PC-3 (cell line): Measurements from ENCODE around the gene MAPKAP1. TPM values are rescaled to one million over a fixed set of nuclear protein-coding genes. Genes with fewer than 3 reads are reported as not detected.

Experiments
- ATAC-seq: fragments of 200-7000 bp; cut with Tn5 transposase; 2 replicates; pipeline ENCODE4 v1.9.1; 2020; ENCODE audit warnings: mild to moderate bottlenecking, moderate library complexity
- BruUV-seq: library from RNA; stranded (reverse); fragments of 400-500 nt; replicated peaks from 2 replicates; lab custom pipeline; 2021; lab: Mats Ljungman, UMichigan
- CTCF ChIA-PET: fragments of 300-600 bp; sonication (Branson Sonifier 250); formaldehyde crosslinking; loops from one replicate; lab custom pipeline; 2022; ENCODE audit warnings: antibody characterized with exemption; lab: Charles Lee
- POLR2A ChIA-PET: fragments of 300-600 bp; sonication (Branson Sonifier 250); formaldehyde crosslinking; loops from one replicate; lab custom pipeline; 2022; ENCODE audit warnings: antibody characterized with exemption; ENCODE audit not compliant: unreplicated experiment; lab: Charles Lee
- DNase-seq: peaks from one replicate; pipeline ENCODE4 v3.0.0-alpha.2; 2015
- H2AFZ ChIP-seq: fragments of 300-600 bp; sonication (generic); 2 replicates; pipeline ENCODE4 v1.6.0; 2016; ENCODE audit warnings: antibody characterized with exemption, low read length
- H3F3A ChIP-seq: fragments of 300-600 bp; sonication (generic); one replicate; pipeline ENCODE4 v1.6.0; 2017; ENCODE audit warnings: antibody characterized with exemption, low read length, control low read depth, mild to moderate bottlenecking; ENCODE audit not compliant: unreplicated experiment
- H3K27ac ChIP-seq: fragments of 300-600 bp; sonication (generic); 2 replicates; pipeline ENCODE4 v1.5.1; 2016; ENCODE audit warnings: mild to moderate bottlenecking, low read length
- H3K27me3 ChIP-seq: fragments of 300-600 bp; sonication (generic); 2 replicates; pipeline ENCODE4 v1.6.1; 2016; ENCODE audit warnings: low read length, mixed read lengths
- H3K36me3 ChIP-seq: fragments of 300-600 bp; sonication (generic); 2 replicates; pipeline ENCODE4 v1.6.1; 2016; ENCODE audit warnings: low read depth, mixed run types, low read length, mixed read lengths
- H3K4me1 ChIP-seq: fragments of 300-600 bp; sonication (generic); 2 replicates; pipeline ENCODE4 v1.5.1; 2016; ENCODE audit warnings: low read length; ENCODE audit not compliant: insufficient read depth
- H3K4me2 ChIP-seq: fragments of 300-600 bp; sonication (generic); 2 replicates; pipeline ENCODE4 v1.6.0; 2016; ENCODE audit warnings: low read length
- H3K4me3 ChIP-seq: fragments of 300-600 bp; sonication (generic); 2 replicates; pipeline ENCODE4 v1.5.1; 2016; ENCODE audit warnings: mild to moderate bottlenecking, low read length, mixed read lengths
- H3K79me2 ChIP-seq: fragments of 300-600 bp; sonication (generic); 2 replicates; pipeline ENCODE4 v1.6.1; 2017; ENCODE audit warnings: low read length, mixed read lengths
- H3K9ac ChIP-seq: fragments of 300-600 bp; sonication (generic); 2 replicates; pipeline ENCODE4 v1.6.0; 2016; ENCODE audit warnings: mild to moderate bottlenecking, low read length
- H3K9me2 ChIP-seq: fragments of 300-600 bp; sonication (generic); replicated peaks from 2 replicates; pipeline ENCODE4 v1.6.1; 2016; ENCODE audit warnings: mixed run types, low read length, mixed read lengths
- H3K9me3 ChIP-seq: fragments of 300-600 bp; sonication (generic); 2 replicates; pipeline ENCODE4 v1.6.1; 2016; ENCODE audit warnings: low read length, mixed read lengths
- H4K20me1 ChIP-seq: fragments of 300-600 bp; sonication (generic); 2 replicates; pipeline ENCODE4 v1.6.1; 2016; ENCODE audit warnings: low read length, mixed read lengths
- EZH2 ChIP-seq: fragments of 300-600 bp; sonication (generic); IDR thresholded peaks from one replicate; pipeline ENCODE4 v1.6.1; 2017; ENCODE audit warnings: antibody characterized with exemption, mild to moderate bottlenecking, low read length; ENCODE audit not compliant: unreplicated experiment
- EZH2phosphoT487 ChIP-seq: fragments of 300-600 bp; sonication (generic); IDR thresholded peaks from 2 replicates; pipeline ENCODE4 v1.6.1; 2018; ENCODE audit warnings: mild to moderate bottlenecking, antibody characterized with exemption, low read length, borderline replicate concordance
- intact Hi-C: fragments of 100-400 bp; cut with micrococcal nuclease; formaldehyde crosslinking; loops from 2 replicates; pipeline ENCODE4 v1.9.0; 2023
- total RNA-seq: library from RNA; depleted of rRNA; stranded (reverse); fragments of >200 nt; gene quantifications from 2 replicates; pipeline ENCODE4 v1.2.3, GENCODE V29; 2014
- TF ChIP-seq, protein P1 (sequence below): fragments of 300-600 bp; sonication (generic); conservative IDR thresholded peaks from 2 replicates; pipeline ENCODE4 v1.5.1; 2017; ENCODE audit warnings: antibody characterized with exemption, low read depth, mild to moderate bottlenecking, low read length

MAPKAP1 gene
- total RNA-seq, 1 experiment from 2014 or later = 128 TPM

DNA sequence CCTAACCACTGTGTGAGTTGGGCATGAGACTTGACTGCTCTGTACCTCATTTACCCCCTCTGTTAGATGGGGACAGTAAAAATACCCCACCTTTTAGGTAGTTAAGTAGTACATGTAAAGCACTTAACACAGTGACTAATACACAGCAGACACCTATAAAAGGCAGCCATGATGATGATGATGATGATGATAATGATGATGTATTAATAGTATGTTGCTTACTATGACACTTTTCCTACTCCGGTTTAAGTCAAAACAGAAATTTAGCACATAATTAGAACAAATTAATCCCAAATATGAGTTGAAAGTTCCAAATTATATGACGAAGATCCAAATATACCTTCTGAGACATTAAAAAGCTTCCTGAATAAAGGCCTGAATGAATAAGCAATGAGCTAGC, 223.3 kb downstream of the MAPKAP1 start:
- BruUV-seq = no TSS peak

GRCh38 chr9:125479846-125480615, 227.0 kb downstream of the MAPKAP1 start:
- H3K79me2 ChIP-seq = no peaks in the 10 kb centered on the region
- no TSS peak for BruUV-seq
- TF ChIP-seq, protein P1, sequence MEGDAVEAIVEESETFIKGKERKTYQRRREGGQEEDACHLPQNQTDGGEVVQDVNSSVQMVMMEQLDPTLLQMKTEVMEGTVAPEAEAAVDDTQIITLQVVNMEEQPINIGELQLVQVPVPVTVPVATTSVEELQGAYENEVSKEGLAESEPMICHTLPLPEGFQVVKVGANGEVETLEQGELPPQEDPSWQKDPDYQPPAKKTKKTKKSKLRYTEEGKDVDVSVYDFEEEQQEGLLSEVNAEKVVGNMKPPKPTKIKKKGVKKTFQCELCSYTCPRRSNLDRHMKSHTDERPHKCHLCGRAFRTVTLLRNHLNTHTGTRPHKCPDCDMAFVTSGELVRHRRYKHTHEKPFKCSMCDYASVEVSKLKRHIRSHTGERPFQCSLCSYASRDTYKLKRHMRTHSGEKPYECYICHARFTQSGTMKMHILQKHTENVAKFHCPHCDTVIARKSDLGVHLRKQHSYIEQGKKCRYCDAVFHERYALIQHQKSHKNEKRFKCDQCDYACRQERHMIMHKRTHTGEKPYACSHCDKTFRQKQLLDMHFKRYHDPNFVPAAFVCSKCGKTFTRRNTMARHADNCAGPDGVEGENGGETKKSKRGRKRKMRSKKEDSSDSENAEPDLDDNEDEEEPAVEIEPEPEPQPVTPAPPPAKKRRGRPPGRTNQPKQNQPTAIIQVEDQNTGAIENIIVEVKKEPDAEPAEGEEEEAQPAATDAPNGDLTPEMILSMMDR = no peak
- TF ChIP-seq EZH2 (no peak), EZH2phosphoT487 (no peak)
- H3K27me3 ChIP-seq = no peaks in the 10 kb centered on the region
- no peak overlapping the region for H3K4me3 ChIP-seq
- no peaks in the 10 kb centered on the region; the same call in 1 of the 2 replicates for H3K36me3 ChIP-seq
- ATAC-seq (no peak), DNase-seq (no peak)
- intact Hi-C loops = no loop called here
- no peak overlapping the region for H3K27ac ChIP-seq
- ChIA-PET POLR2A (no interaction called here), CTCF (no interaction called here)
- H3K9ac ChIP-seq = no peak overlapping the region
- H3K9me3 ChIP-seq = no peaks in the 10 kb centered on the region
- H4K20me1 ChIP-seq = no peaks in the 10 kb centered on the region
- no peak overlapping the region for H2AFZ ChIP-seq
- no peaks in the 10 kb centered on the region for H3F3A ChIP-seq
- H3K9me2 ChIP-seq = no peaks in the 10 kb centered on the region
- H3K4me1 ChIP-seq = no peaks in the 10 kb centered on the region; the same call in 1 of the 2 replicates
- no peak overlapping the region for H3K4me2 ChIP-seq

More for the DNA sequence above, 223.3 kb downstream of the MAPKAP1 start:
- no peak overlapping the region for H3K4me2 ChIP-seq
- H3K4me1 ChIP-seq = no peaks in the 10 kb centered on the region; the same call in 1 of the 2 replicates
- H3K9me2 ChIP-seq = no peaks in the 10 kb centered on the region
- H3K36me3 ChIP-seq = no peaks in the 10 kb centered on the region; the same call in 1 of the 2 replicates
- CTCF ChIA-PET = no interaction called here
- H3K4me3 ChIP-seq = no peak overlapping the region
- H3F3A ChIP-seq = no peaks in the 10 kb centered on the region
- no peaks in the 10 kb centered on the region for H3K79me2 ChIP-seq
- H3K27me3 ChIP-seq = no peaks in the 10 kb centered on the region
- ATAC-seq = no peak
- no peak overlapping the region for H2AFZ ChIP-seq
- no peaks in the 10 kb centered on the region for H3K9me3 ChIP-seq
- intact Hi-C loops = no loop called here
- TF ChIP-seq, protein P1 = no peak
- H3K27ac ChIP-seq = no peak overlapping the region
- no peaks in the 10 kb centered on the region for H4K20me1 ChIP-seq
- H3K9ac ChIP-seq = no peak overlapping the region
- POLR2A ChIA-PET = interaction anchor here (0.6 kb wide), 1 partner anchor 63 kb away, joined by 3 read pairs; no protein-coding TSS in a partner anchor
- DNase-seq = no peak

DNA sequence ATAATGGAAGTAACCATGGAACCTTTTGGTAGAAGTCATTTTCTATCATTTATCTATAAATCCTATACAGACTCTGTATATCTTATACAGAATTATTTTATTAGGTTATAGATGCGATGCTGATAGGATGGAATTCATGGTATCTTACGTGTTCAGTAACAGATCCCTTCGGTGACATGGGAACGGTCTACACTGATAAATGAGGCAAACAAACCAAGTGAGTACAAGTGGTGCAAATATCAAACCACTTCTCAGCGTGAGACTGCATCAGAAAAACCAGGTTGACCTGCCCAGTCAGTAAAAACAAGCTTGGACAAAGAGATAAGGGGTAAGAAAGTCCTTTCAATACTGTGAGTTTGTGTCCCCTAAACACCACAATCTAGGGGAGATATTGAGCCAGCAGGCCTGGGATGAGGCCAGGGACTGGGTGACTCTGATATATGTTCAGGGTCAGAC, 229.9 kb downstream of the MAPKAP1 start:
- no peaks in the 10 kb centered on the region for H3K27me3 ChIP-seq
- H3K9me2 ChIP-seq = no peaks in the 10 kb centered on the region
- no peak overlapping the region for H3K4me2 ChIP-seq
- POLR2A ChIA-PET = no interaction called here
- no peaks in the 10 kb centered on the region for H3F3A ChIP-seq
- H3K36me3 ChIP-seq = no peaks in the 10 kb centered on the region; the same call in 1 of the 2 replicates
- no peak overlapping the region for H2AFZ ChIP-seq
- no peaks in the 10 kb centered on the region for H3K4me1 ChIP-seq
- H3K9me3 ChIP-seq = no peaks in the 10 kb centered on the region
- ATAC-seq (no peak), DNase-seq (no peak)
- BruUV-seq = no TSS peak
- CTCF ChIA-PET = no interaction called here
- no peak overlapping the region for H3K27ac ChIP-seq
- no peak overlapping the region for H3K4me3 ChIP-seq
- no peaks in the 10 kb centered on the region for H4K20me1 ChIP-seq
- no peaks in the 10 kb centered on the region for H3K79me2 ChIP-seq
- intact Hi-C loops = no loop called here
- no peak overlapping the region for H3K9ac ChIP-seq
- TF ChIP-seq EZH2phosphoT487 = no peak
- no peak for TF ChIP-seq EZH2
- TF ChIP-seq, protein P1 = no peak
